T47D (cell line): Measurements from ENCODE around the gene AMDHD2.

Experiments
- DNase-seq, 2 experiments: peaks; one replicate each; pipeline versions ENCODE4 v3.0.0 to v3.0.0-alpha.2; 2011 to 2012; ENCODE audit warnings: low read depth in 1 of 2, low spot score in 1 of 2
- JUND ChIP-seq: IDR thresholded peaks from 2 replicates; pipeline ENCODE4 v1.6.1; 2012; ENCODE audit warnings: low read depth
- in situ Hi-C: cut with HindIII; loops from 2 replicates; pipeline ENCODE4 v1.10.0; 2016; ENCODE audit warnings: low sequenced_read_pairs, low pct_unique_long_range_greater_than_20kb

Gene AMDHD2

GRCh38 chr16:2520097-2520783, at the start of gene AMDHD2:
Gene AMDHD2 (plus strand): TSS chr16:2520371. CDS start chr16:2520459, 88 bp downstream.
- TF ChIP-seq JUND: no peak
- in situ Hi-C loops: no loop called here
- peak; percentile 95 to 97 for DNase-seq

GRCh38 chr16:2470603-2471015, 49.6 kb upstream of the AMDHD2 start:
- peak in 1 of 2 experiments; percentile 37 for DNase-seq
- no peak for TF ChIP-seq JUND
- in situ Hi-C loops: no loop called here

GRCh38 chr16:2471016-2471652, 49.0 kb upstream of the AMDHD2 start, which contains the start of gene NTN3:
Gene NTN3 (plus strand): TSS chr16:2471297. CDS start chr16:2471702, 405 bp downstream.
- in situ Hi-C loops: no loop called here
- DNase-seq: no peak
- TF ChIP-seq JUND: no peak

- in situ Hi-C loops: no loop called here
- DNase-seq: no peak
- TF ChIP-seq JUND: no peak
These were observed 48.3 kb upstream of the AMDHD2 start for GRCh38 chr16:2471653-2472487.

GRCh38 chr16:2472488-2472864, 47.7 kb upstream of the AMDHD2 start:
- no peak for DNase-seq
- in situ Hi-C loops: no loop called here
- TF ChIP-seq JUND: no peak

- in situ Hi-C loops: no loop called here
- TF ChIP-seq JUND: no peak
- no peak for DNase-seq
These were observed 47.2 kb upstream of the AMDHD2 start for GRCh38 chr16:2472885-2473445.

GRCh38 chr16:2473446-2473926, 46.7 kb upstream of the AMDHD2 start:
- TF ChIP-seq JUND: no peak
- in situ Hi-C loops: no loop called here
- no peak for DNase-seq

GRCh38 chr16:2473999-2474876, 45.9 kb upstream of the AMDHD2 start:
- TF ChIP-seq JUND: no peak
- in situ Hi-C loops: no loop called here
- DNase-seq: peak; percentile 60 to 89

GRCh38 chr16:2474877-2475412, 45.2 kb upstream of the AMDHD2 start, which contains the start of gene TBC1D24:
Gene TBC1D24 (plus strand): TSS chr16:2475127. CDS start chr16:2496149, 21,022 bp downstream.
- in situ Hi-C loops: no loop called here
- peak; percentile 88 to 99 for DNase-seq
- no peak for TF ChIP-seq JUND

GRCh38 chr16:2475413-2476344, 44.5 kb upstream of the AMDHD2 start:
- no peak for TF ChIP-seq JUND
- DNase-seq: peak in 1 of 2 experiments; percentile 73
- in situ Hi-C loops: no loop called here
